H1 (cell line): ENCODE data around the gene C2orf72. TPM values are rescaled to one million over a fixed set of nuclear protein-coding genes. Genes with fewer than 3 reads are reported as not detected.

Experiments
- CTCF ChIA-PET: fragments of 300-600 bp; sonication (Branson Sonifier 250); formaldehyde crosslinking; loops from one replicate; lab custom pipeline; 2021; ENCODE audit not compliant: partially characterized antibody; lab: Charles Lee
- POLR2A ChIA-PET: fragments of 300-600 bp; sonication (Branson Sonifier 250); formaldehyde crosslinking; loops from one replicate; lab custom pipeline; 2021; ENCODE audit warnings: inconsistent platforms; ENCODE audit not compliant: partially characterized antibody; lab: Charles Lee
- DNase-seq, 2 experiments: peaks; one replicate each; pipeline versions ENCODE4 v3.0.0 to v3.0.0-alpha.2; 2010 to 2022; ENCODE audit warnings: low spot score in 2 of 2, low read depth in 1 of 2, mixed read lengths in 1 of 2
- FAIRE-seq: peaks from 2 replicates; lab custom pipeline; 2011; peaks lifted over from hg19 to GRCh38; lab: Jason Lieb, UNC
- H2AFZ ChIP-seq: 2 replicates; pipeline ENCODE4 v1.8.1; 2012; ENCODE audit warnings: low read length, inconsistent platforms
- H2AK5ac ChIP-seq: 2 replicates; pipeline ENCODE4 v1.6.1; 2013; ENCODE audit warnings: low read depth, low read length
- H2BK120ac ChIP-seq: replicated peaks from 2 replicates; pipeline ENCODE3; 2013; ENCODE audit warnings: low read depth, low read length, inconsistent platforms
- H2BK12ac ChIP-seq: 2 replicates; pipeline ENCODE4 v1.6.1; 2013; ENCODE audit warnings: low read depth, low read length
- H2BK15ac ChIP-seq: 2 replicates; pipeline ENCODE4 v1.6.1; 2013; ENCODE audit warnings: low read length
- H2BK20ac ChIP-seq: 2 replicates; pipeline ENCODE4 v1.6.1; 2013; ENCODE audit warnings: low read length
- H2BK5ac ChIP-seq: 2 replicates; pipeline ENCODE4 v1.6.1; 2013; ENCODE audit warnings: low read depth, low read length
- H3K14ac ChIP-seq: 2 replicates; pipeline ENCODE4 v1.6.1; 2013; ENCODE audit warnings: inconsistent platforms; ENCODE audit not compliant: insufficient read length
- H3K18ac ChIP-seq: 2 replicates; pipeline ENCODE4 v1.6.1; 2013; ENCODE audit warnings: low read length; ENCODE audit errors: extremely low read depth
- H3K23ac ChIP-seq: 2 replicates; pipeline ENCODE4 v1.6.1; 2013; ENCODE audit warnings: inconsistent platforms; ENCODE audit not compliant: insufficient read length
- H3K23me2 ChIP-seq: 2 replicates; pipeline ENCODE4 v1.6.1; 2013; ENCODE audit warnings: low read depth, low read length
- H3K27ac ChIP-seq: 2 replicates; pipeline ENCODE4 v1.6.1; 2011; ENCODE audit warnings: low read depth, low read length, inconsistent platforms
- H3K27me3 ChIP-seq, 4 experiments: replicated peaks in 1 of 4; 1 replicate in 1 of 4; 2 replicates in 3 of 4; pipeline versions ENCODE4 v1.6.1 to v1.8.1; 2011 to 2013; ENCODE audit warnings: low read length in 3 of 4, mild to moderate bottlenecking in 3 of 4, inconsistent platforms in 2 of 4, mixed read lengths in 2 of 4, moderate library complexity in 1 of 4; ENCODE audit not compliant: control insufficient read depth in 3 of 4, insufficient read depth in 3 of 4; ENCODE audit errors: extremely low read depth in 1 of 4
- H3K36me3 ChIP-seq, 4 experiments: 2 replicates each; pipeline versions ENCODE4 v1.6.1 to v1.8.1; 2011 to 2013; ENCODE audit warnings: mild to moderate bottlenecking in 4 of 4, low read length in 3 of 4, moderate library complexity in 2 of 4, control low read depth in 1 of 4, inconsistent platforms in 1 of 4; ENCODE audit not compliant: insufficient read depth in 4 of 4, control insufficient read depth in 2 of 4
- H3K4ac ChIP-seq: replicated peaks from 2 replicates; pipeline ENCODE3; 2013; ENCODE audit warnings: low read length, low read depth, mixed read lengths, inconsistent platforms; ENCODE audit not compliant: insufficient read length
- H3K4me1 ChIP-seq, 4 experiments: replicated peaks in 1 of 4; 1 replicate in 1 of 4; 2 replicates in 3 of 4; pipeline versions ENCODE4 v1.6.1 to v1.8.1; 2011 to 2013; ENCODE audit warnings: low read length in 3 of 4, inconsistent platforms in 2 of 4, mixed read lengths in 1 of 4; ENCODE audit not compliant: insufficient read depth in 4 of 4, control insufficient read depth in 3 of 4
- H3K4me2 ChIP-seq, 2 experiments: 2 replicates each; pipeline versions ENCODE4 v1.6.1 to v1.8.1; 2011 to 2013; ENCODE audit warnings: low read depth in 2 of 2, low read length in 2 of 2, control low read depth in 1 of 2, inconsistent platforms in 1 of 2, mild to moderate bottlenecking in 1 of 2; ENCODE audit not compliant: insufficient read depth in 1 of 2
- H3K4me3 ChIP-seq, 4 experiments: fragments of 200-600, 300-600 bp in 1 of 4; sonication (generic), shearing (Covaris generic), sonication (Bioruptor Twin) in 1 of 4; 2 replicates each; pipeline versions ENCODE4 v1.5.1 to v1.8.1; 2011 to 2016; ENCODE audit warnings: low read length in 4 of 4, low read depth in 3 of 4, control low read depth in 2 of 4, inconsistent platforms in 2 of 4, mild to moderate bottlenecking in 2 of 4, mixed read lengths in 1 of 4, moderate library complexity in 1 of 4; ENCODE audit not compliant: insufficient read depth in 2 of 4; ENCODE audit errors: extremely low read depth in 1 of 4
- H3K56ac ChIP-seq: replicated peaks from 2 replicates; pipeline ENCODE3; 2013; ENCODE audit warnings: low read depth, mild to moderate bottlenecking, mixed read lengths, low read length, inconsistent platforms; ENCODE audit not compliant: insufficient read length
- H3K79me1 ChIP-seq: 2 replicates; pipeline ENCODE4 v1.6.1; 2013; ENCODE audit warnings: low read depth, low read length, control low read depth
- H3K79me2 ChIP-seq, 2 experiments: 2 replicates each; pipeline versions ENCODE4 v1.6.1 to v1.8.1; 2012 to 2013; ENCODE audit warnings: low read length in 2 of 2, mild to moderate bottlenecking in 2 of 2, inconsistent platforms in 1 of 2; ENCODE audit not compliant: insufficient read depth in 2 of 2, control insufficient read depth in 1 of 2
- H3K9ac ChIP-seq, 4 experiments: replicated peaks in 1 of 4; 1 replicate in 1 of 4; 2 replicates in 3 of 4; pipeline versions ENCODE4 v1.6.1 to v1.8.1; 2011 to 2013; ENCODE audit warnings: low read depth in 3 of 4, low read length in 3 of 4, control low read depth in 2 of 4, mild to moderate bottlenecking in 2 of 4, moderate library complexity in 2 of 4, inconsistent platforms in 1 of 4; ENCODE audit errors: extremely low read depth in 1 of 4
- H3K9me3 ChIP-seq, 2 experiments: 2 replicates each; pipeline versions ENCODE4 v1.6.1 to v1.8.1; 2012 to 2013; ENCODE audit warnings: mild to moderate bottlenecking in 2 of 2, moderate library complexity in 2 of 2, control low read depth in 1 of 2, inconsistent platforms in 1 of 2, low read depth in 1 of 2, low read length in 1 of 2, mixed read lengths in 1 of 2; ENCODE audit not compliant: insufficient read depth in 2 of 2
- H4K20me1 ChIP-seq, 2 experiments: replicated peaks in 1 of 2; 2 replicates each; pipeline versions ENCODE3 to v1.8.1; 2011 to 2013; ENCODE audit warnings: inconsistent platforms in 2 of 2, low read length in 2 of 2, mild to moderate bottlenecking in 1 of 2; ENCODE audit not compliant: insufficient read depth in 2 of 2, control insufficient read depth in 1 of 2
- H4K5ac ChIP-seq: 2 replicates; pipeline ENCODE4 v1.6.1; 2013; ENCODE audit warnings: low read length, low read depth, mixed read lengths, inconsistent platforms; ENCODE audit not compliant: insufficient read length
- H4K8ac ChIP-seq: 2 replicates; pipeline ENCODE4 v1.8.0; 2013; ENCODE audit warnings: mild to moderate bottlenecking, moderate library complexity, low read length, inconsistent platforms; ENCODE audit not compliant: insufficient read depth; ENCODE audit errors: extremely low read depth
- H4K91ac ChIP-seq: replicated peaks from 2 replicates; pipeline ENCODE3; 2013; ENCODE audit warnings: low read length, mixed read lengths, inconsistent platforms; ENCODE audit not compliant: insufficient read length
- ATF2 ChIP-seq: IDR thresholded peaks from 2 replicates; pipeline ENCODE4 v1.6.1; 2012; ENCODE audit warnings: low read length, inconsistent platforms
- ATF3 ChIP-seq: IDR thresholded peaks from 2 replicates; pipeline ENCODE4 v1.6.1; 2011; ENCODE audit warnings: low read depth, mild to moderate bottlenecking, low read length; ENCODE audit not compliant: insufficient read depth
- CEBPB ChIP-seq: IDR thresholded peaks from 2 replicates; pipeline ENCODE4 v1.6.1; 2012; ENCODE audit warnings: low read depth, low read length
- EP300 ChIP-seq, 2 experiments: IDR thresholded peaks; 1 replicate in 1 of 2; 2 replicates in 1 of 2; pipeline ENCODE4 v1.6.1; 2011 to 2012; ENCODE audit warnings: low read depth in 2 of 2, low read length in 2 of 2, mild to moderate bottlenecking in 2 of 2, borderline replicate concordance in 1 of 2, inconsistent platforms in 1 of 2, moderate library complexity in 1 of 2
- MAX ChIP-seq: IDR thresholded peaks from 2 replicates; pipeline ENCODE4 v1.6.1; 2012; ENCODE audit warnings: inconsistent platforms
- NRF1 ChIP-seq: IDR thresholded peaks from 2 replicates; pipeline ENCODE4 v1.6.1; 2011; ENCODE audit warnings: mild to moderate bottlenecking, low read depth, low read length, improper control_type of control experiment
- RBBP5 ChIP-seq: IDR thresholded peaks from 2 replicates; pipeline ENCODE4 v1.7.1; 2012; ENCODE audit warnings: low read depth, mild to moderate bottlenecking, inconsistent platforms, low read length, moderate library complexity, borderline replicate concordance
- TAF1 ChIP-seq: IDR thresholded peaks from 2 replicates; pipeline ENCODE4 v1.6.1; 2011; ENCODE audit warnings: mild to moderate bottlenecking, low read depth, low read length
- USF2 ChIP-seq: IDR thresholded peaks from 2 replicates; pipeline ENCODE4 v1.6.1; 2011; ENCODE audit warnings: low read length, improper control_type of control experiment
- WGBS, 2 experiments: shearing (Covaris generic) in 1 of 2; methylation state at CpG; one replicate each; pipeline versions ENCODE4 v1.1.6 to v1.1.7; 2013 to 2015; ENCODE audit warnings: low lambda C conversion rate in 2 of 2, mixed read lengths in 2 of 2, inconsistent platforms in 1 of 2, low coverage in 1 of 2, missing lambda C conversion rate in 1 of 2; ENCODE audit not compliant: insufficient replicate concordance in 2 of 2, insufficient coverage in 1 of 2, insufficient read length in 1 of 2; ENCODE audit errors: extremely low coverage in 1 of 2, missing lambda C conversion rate in 1 of 2; 5-methylcytosine and 5-hydroxymethylcytosine counted together
- polyA plus RNA-seq, 7 experiments: library from polyadenylated mRNA; depleted of rRNA in 3 of 7; stranded (reverse) in 5 of 7; unstranded in 2 of 7; fragments of >200 nt in 5 of 7; fragments of 200-250 nt in 2 of 7; gene quantifications; 1 replicate in 5 of 7; 2 replicates in 1 of 7; 4 replicates in 1 of 7; pipeline versions ENCODE4 v1.2.1 to v1.2.3, GENCODE V29; 2011 to 2013; ENCODE audit warnings: missing spikeins in 2 of 7, mixed read lengths in 2 of 7
- total RNA-seq: library from RNA; stranded (reverse); fragmentation: NEBNext Ultra II Directional; extraction: Animal tissue kit (Norgen Biotek cat#: 25700); gene quantifications from 2 replicates; pipeline ENCODE4 v1.2.1, GENCODE V29; 2021

The C2orf72 gene
- total and polyA plus RNA-seq, 2 of the 8 experiments (the other 6 are each of a cell fraction or from before 2014, with no cell fraction given), result 1.1 to 1.7 TPM

- Histone ChIP-seq H2BK12ac (no peak overlapping the region), H4K5ac (no peak overlapping the region), H2AK5ac (no peak overlapping the region), H3K36me3 (no peaks in the 10 kb centered on the region), H3K14ac (no peak overlapping the region), H3K9ac (no peak overlapping the region), H3K23me2 (peaks cover 5% of the 10 kb centered on the region; the same call in 1 of the 2 replicates), H3K18ac (no peak overlapping the region), H2BK15ac (0 out of 2 replicates have a peak overlapping the region, but pooled peaks have one; percentile 81), H3K56ac (no peak overlapping the region), H4K8ac (no peak overlapping the region; the same call in 1 of the 2 replicates), H2BK5ac (no peak overlapping the region), H3K27ac (no peak overlapping the region), H3K79me2 (no peaks in the 10 kb centered on the region), H3K4me2 (no peak overlapping the region), H3K4me1 (peaks cover 3 to 5% (median 4%) of the 10 kb centered on the region in 4 experiments; a peak in 5 of 7 replicates), H2BK120ac (no peak overlapping the region), H3K27me3 (peaks cover 0 to 35% (median 17%) of the 10 kb centered on the region in 4 experiments; a peak in 6 of 7 replicates), H2AFZ (no peak overlapping the region), H4K91ac (no peak overlapping the region), H3K23ac (no peak overlapping the region), H3K4ac (no peak overlapping the region), H3K79me1 (no peaks in the 10 kb centered on the region), H3K9me3 (no peaks in the 10 kb centered on the region), H3K4me3 (no peak overlapping the region), H2BK20ac (no peak overlapping the region), H4K20me1 (no peaks in the 10 kb centered on the region)
- FAIRE-seq (no peak), DNase-seq (no peak)
- 81% methylated on average over 3 of the region's 5 CpGs; no CpG with 5 or more reads in 1 of the 2 experiments for WGBS, 2 experiments
- ChIA-PET CTCF (interaction anchor here (0.5 to 3.4 kb wide), 11 partner anchors 10 to 227 kb away, joined by 3 to 38 read pairs (median 5); partner anchors contain the start of gene GPR55), POLR2A (interaction anchor here (1.5 kb wide), 1 partner anchor 8 kb away, joined by 4 read pairs; no protein-coding TSS in a partner anchor)
- TF ChIP-seq RBBP5 (no peak), NRF1 (no peak), ATF2 (no peak), CEBPB (no peak), MAX (no peak), TAF1 (no peak), ATF3 (no peak), EP300 (IDR thresholded peaks at IDR 0.05; ENCODE audit: borderline replicate concordance in 1 of 2, low read depth in 2 of 2, low read length in 2 of 2) (no peak), USF2 (no peak)
Measured at GRCh38 chr2:231051116-231051515, 13.8 kb downstream of the C2orf72 start.
